GM19023 (cell line): ENCODE measurements around the gene AFDN.

Experiments used
- ATAC-seq: cut with Tn5 transposase; IDR thresholded peaks from one replicate; pipeline ENCODE4 v1.9.1; 2021; ENCODE audit warnings: mild to moderate bottlenecking, moderate library complexity; ENCODE audit not compliant: unreplicated experiment

Gene AFDN

DNA sequence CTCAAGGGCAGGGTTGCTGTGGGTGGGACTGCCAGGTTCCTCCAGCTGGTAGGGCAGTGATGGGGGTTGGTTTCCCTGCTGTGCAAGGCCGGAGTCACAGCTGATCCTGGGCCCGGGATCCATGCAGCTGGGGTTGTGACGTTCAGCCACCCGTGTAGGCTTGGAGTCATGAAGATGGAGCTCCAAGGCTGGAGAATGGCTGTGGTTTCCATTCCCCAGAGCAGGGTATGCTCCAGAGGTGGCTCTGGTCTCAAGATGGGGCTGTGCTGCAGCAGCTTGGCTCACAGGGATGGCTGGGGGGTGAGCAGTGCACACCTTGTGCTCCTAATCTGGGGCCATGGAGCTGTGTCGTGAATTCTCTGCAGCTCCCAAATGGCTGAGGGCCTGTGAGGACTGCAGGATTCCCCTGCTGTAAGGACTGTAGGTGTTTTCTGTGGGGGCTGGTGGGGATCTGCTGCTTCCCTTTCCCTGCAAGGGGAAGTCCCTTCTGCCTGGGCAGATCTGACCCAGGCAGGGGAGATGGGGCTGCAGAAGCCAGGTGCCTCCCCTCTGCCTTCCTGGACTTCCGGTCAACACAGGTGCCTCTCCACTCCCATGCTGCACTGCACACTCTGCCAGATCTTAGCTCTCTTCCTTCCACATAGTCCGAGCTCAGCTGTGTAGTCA, 186.7 kb downstream of the AFDN start:
- no peak for ATAC-seq

DNA sequence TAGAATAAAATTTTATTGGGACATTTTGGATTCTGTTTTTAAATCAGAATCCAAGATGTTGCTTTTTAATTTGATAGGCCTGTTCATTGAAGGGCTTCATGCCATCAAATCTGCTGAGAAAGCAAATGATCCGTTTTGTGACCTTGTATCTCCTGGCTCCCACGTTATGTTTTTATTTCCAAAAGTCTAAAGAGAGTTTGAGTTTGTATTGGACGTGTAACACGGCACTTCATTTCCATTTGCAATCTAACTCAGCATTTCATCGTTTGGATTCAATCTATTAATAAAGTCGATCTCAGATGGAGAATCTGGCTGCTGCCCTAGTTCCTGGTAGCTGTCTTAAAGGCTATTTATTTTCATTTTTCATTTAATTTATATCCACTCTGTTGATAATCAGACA, 187.7 kb downstream of the AFDN start:
- no peak for ATAC-seq

DNA sequence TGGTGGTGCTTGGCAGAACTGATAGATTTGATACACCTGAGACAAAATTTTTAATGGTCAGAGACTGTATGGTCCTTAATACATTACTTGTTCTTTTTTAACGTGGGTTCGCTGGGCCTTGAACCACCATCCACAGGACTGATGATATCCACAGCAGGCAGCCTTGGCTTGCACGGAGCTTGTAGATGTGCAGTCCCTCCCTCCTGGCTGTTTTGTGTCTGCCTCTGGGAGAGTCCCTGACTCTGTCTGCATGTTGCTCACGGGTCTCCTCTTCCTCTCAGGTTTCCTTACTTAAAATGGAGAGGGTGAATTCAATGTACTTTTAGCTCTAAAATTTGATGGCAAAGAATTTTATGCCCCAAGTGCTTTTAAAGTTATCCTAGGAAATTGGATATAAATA, 188.3 kb downstream of the AFDN start:
- ATAC-seq = no peak

DNA sequence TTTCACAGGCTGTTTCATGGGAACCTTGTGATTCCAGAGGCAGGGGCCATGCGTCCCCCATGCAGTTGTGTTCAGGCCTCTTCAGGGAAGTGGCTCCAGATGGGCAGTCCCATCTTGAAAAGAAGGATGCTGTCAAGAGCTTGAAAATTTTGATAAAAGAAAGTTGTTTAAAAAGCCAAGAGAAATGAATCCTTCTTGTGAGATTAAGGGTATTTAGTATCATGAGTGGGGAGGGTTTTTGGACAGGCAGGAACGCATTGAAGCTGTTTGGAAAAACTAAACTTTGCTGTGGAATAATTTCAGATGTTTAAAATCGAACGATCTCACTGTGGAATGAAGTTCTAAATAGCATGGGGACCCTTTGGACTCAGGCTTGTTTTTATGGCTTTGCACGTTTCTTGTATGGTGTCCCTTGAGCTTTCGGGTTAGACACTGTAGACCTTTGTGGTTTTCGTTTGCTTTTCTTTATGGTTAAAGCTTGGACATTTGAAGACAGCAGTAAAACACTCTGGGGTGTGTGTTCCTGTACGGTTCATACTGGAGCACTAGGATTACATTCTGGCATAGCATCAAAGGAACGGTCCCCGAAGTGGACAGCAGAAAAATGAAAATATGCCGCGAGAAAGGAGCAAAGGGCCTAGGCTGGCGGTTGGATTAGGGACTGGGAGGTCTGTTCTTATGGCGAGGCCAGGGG, 188.9 kb downstream of the AFDN start:
- no peak for ATAC-seq

DNA sequence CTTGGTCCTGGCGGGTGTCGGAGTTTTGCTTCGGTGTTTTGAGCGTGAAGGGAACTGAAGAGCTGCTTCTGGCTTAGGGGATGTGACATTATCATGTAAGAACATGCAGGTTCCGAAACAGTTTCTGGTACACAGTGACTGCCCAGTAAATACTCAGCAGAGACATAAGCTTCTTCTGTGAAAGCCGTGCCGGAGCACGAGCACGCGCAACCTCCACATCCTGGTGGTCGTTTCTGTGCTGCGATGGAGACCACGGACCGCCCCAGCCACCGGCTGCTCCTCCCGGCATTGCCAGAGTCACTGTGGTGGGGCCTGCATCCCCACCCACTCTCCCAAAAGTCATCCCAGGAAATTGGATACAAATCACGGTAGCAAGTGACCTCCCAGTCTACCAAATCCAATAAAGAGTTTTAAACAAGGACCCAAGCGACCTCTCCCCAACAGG, 189.5 kb downstream of the AFDN start:
- no peak for ATAC-seq

DNA sequence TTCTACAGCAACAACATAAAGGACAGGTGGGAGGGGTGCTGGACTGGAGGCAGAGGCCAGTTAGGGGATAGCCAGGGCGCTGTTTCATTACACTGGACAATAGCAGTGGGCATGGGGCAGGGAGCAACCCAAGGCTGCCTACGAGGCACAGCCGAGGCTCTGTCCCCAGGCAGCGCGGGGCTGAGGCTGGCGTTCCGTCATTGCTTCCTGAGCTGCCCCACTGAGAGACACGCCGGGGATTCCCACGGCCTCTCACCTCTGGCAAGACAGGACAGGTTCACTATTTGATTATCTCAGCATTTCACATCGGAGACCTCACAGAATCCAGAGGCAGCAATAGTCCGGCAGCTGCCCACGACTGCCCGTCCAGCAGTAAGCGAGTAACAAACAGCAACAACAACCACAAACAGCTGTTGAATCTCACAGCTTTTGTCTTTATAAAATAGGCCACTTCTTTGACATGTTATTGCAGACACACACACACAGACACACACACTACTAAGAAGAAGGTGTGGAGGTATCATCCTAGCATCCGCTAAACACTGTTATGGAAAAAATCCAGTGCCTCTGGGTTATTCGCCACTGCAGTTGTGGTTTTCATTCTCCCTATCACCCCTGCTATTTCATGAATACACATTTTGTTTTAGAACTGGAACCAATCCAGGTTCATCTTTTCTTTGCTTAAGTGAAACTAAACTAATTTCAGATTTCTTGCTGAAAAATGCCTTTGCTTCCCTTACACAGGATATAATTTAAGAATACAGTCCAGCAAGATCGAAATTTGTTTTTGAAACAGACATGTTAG, 190.2 kb downstream of the AFDN start:
- no peak for ATAC-seq

DNA sequence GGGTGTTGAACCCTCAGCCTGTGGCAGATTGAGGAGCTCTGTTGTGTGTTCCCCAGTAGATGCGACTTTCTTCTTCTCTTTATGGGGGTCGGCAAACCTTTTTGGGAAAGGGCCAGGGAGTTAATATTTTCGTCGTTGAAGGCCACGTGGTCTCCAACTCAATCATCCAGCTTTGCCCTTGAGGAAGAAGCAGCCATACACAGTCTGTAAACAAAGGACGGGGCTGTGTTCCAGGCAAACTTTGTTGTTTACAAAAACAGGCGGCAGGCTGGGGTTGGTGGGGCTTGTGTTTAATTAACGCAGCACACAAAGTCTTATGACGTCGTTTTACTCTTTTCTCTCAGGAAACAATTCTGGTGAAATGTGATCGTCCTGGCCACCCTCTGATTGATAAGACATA, 190.9 kb downstream of the AFDN start:
- no peak for ATAC-seq

DNA sequence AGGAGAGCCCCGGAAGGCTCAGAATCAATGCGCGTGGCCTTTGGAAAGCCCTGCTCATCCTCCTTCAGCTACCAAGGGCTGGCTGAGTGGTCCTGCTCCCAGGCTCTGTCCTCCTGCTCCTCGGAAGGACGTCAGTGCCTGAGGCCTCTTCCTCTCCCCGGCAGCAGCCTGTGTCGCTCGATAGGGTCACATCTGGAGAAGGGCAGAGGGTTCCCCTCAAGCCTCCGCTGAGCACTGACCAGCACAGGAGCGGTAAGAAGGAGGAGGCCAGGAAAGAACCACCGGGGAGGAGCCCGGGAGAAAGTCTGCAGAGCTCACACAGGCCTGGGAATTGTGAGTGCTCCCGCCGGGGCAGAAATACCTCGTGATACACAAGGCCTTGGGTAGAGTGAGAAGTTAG, 192.0 kb downstream of the AFDN start:
- no peak for ATAC-seq

DNA sequence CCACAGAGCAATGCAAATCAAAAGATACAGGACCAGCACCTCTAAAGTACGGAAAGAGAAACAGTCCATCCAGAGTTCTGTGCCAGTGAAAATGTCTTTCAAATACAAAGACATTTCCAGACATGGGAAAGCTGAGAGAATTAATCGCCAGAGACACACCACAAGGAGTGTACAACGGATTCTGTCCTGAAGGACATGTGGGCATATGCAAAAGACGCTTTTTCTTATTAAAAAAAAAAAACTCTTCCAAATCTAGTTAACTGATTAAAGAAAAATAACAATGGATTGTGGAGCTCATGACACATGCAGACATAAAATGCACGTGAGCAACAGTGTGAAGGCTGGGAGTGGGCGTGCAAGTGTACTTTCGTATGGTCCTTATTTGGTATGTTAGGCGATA, 193.5 kb downstream of the AFDN start:
- ATAC-seq = no peak

DNA sequence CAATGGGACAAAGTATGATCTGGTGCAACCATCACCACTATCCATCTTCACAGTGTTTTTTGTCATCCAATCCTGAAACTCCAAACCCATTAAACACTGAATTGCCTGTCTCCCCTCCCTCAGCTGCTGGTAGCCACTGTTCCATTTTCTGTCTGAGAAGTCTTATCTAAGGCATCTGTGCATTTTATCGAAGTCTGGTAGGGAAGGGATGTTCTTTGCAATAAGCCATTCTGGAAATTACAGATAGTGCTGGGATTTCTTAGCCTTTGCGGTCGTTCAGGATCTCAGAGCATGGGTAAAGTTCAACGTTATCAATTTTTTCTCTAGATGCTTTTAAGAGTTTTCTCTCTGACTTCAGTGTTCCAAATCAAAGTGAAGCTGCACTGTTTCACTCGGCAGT, 194.9 kb downstream of the AFDN start:
- no peak for ATAC-seq
